ENCODE results near the gene JARID2. TPM values are rescaled to one million over a fixed set of nuclear protein-coding genes. Genes with fewer than 3 reads are reported as not detected.

JARID2 gene
- total and polyA plus RNA-seq, 9 of the 15 experiments (the other 6 are each of a cell fraction or from before 2014, with no cell fraction given), result 5.0 to 29.0 (median 15.6) TPM

- TF ChIP-seq E4F1 (CRISPR knock-in tag; IDR thresholded peaks at IDR 0.05; ENCODE audit: borderline replicate concordance) (0 out of 2 replicates have a peak, but pooled peaks have one; percentile 39), ZNF583 (CRISPR knock-in tag; IDR thresholded peaks at IDR 0.05) (peak; percentile 84), CSDE1 (IDR thresholded peaks at IDR 0.05) (0 out of 4 replicates have a peak, but pooled peaks of 1 of the 2 experiments have one; percentile 20), RFX5 (IDR thresholded peaks at IDR 0.05; ENCODE audit: low read depth, low read length) (no peak), EP300 (IDR thresholded peaks at IDR 0.05; ENCODE audit: low read length) (peak; percentile 88), ZNF24 (IDR thresholded peaks at IDR 0.05) (no peak), MITF (IDR thresholded peaks at IDR 0.05) (peak; percentile 84; the same call in 1 of the 2 replicates), ZNF79 (CRISPR knock-in tag; IDR thresholded peaks at IDR 0.05; ENCODE audit: low read depth) (0 out of 2 replicates have a peak, but pooled peaks have one; percentile 45), RFX1 (IDR thresholded peaks at IDR 0.05) (0 out of 2 replicates have a peak, but pooled peaks have one; percentile 6), ZNF507 (tag; conservative IDR thresholded peaks at IDR 0.05) (no peak), ZMIZ1 (IDR thresholded peaks at IDR 0.05; ENCODE audit: low read depth in 2 of 2, low read length in 2 of 2) (0 out of 4 replicates have a peak, but pooled peaks of 1 of the 2 experiments have one; percentile 15), ZNF398 (CRISPR knock-in tag; IDR thresholded peaks at IDR 0.05) (no peak), ZNF384 (IDR thresholded peaks at IDR 0.05; ENCODE audit: low read depth, low read length) (no peak), FOXP1 (CRISPR knock-in tag; IDR thresholded peaks at IDR 0.05) (no peak), ZNF76 (CRISPR knock-in tag; IDR thresholded peaks at IDR 0.05; ENCODE audit: borderline replicate concordance) (peak; percentile 81)
These were observed 309.5 kb downstream of the JARID2 start (continued) for GRCh38 chr6:15555101-15556038.

Data from K562 (cell line).